ENCODE results near the gene IRAK2.

Gene IRAK2

DNA sequence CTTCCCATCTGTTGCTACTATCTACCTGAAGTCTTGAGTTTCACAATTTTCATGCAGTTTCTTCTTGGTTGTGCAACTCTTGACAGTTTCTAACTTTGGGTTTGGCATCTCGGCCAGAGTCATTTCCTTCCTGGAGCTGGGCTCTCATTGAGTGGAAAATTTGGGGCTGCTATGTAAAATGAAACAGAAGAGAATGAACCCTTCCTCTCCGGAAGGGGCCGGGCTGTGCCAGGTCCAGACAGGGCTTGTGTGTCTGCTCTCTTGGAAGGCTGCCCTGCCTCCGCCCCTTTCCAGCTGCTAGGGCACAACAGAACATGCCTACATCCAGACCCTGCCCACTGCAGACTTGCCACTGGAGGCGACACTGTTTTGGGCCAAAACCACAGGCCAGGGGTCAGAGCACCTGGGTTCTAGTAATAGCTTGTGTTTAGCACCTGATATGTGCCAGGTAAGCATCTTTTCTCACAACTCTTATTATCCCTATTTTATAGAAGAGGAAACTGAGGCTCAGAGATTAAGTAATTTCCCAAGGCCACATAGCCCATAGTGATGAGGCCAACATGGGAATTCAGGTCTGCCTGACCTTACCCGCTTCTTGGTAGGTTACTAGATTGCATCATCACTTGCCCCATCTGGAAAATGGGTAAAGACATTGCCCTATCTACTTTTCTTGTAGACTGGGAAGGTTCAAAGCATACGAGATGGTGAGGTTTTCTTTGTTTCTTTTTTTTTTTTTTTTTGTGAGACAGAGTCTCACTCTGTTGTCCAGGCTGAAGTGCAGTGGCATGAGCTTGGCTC lies 25.0 kb downstream of the IRAK2 start:
- DNase-seq, result peak; percentile 92

DNA sequence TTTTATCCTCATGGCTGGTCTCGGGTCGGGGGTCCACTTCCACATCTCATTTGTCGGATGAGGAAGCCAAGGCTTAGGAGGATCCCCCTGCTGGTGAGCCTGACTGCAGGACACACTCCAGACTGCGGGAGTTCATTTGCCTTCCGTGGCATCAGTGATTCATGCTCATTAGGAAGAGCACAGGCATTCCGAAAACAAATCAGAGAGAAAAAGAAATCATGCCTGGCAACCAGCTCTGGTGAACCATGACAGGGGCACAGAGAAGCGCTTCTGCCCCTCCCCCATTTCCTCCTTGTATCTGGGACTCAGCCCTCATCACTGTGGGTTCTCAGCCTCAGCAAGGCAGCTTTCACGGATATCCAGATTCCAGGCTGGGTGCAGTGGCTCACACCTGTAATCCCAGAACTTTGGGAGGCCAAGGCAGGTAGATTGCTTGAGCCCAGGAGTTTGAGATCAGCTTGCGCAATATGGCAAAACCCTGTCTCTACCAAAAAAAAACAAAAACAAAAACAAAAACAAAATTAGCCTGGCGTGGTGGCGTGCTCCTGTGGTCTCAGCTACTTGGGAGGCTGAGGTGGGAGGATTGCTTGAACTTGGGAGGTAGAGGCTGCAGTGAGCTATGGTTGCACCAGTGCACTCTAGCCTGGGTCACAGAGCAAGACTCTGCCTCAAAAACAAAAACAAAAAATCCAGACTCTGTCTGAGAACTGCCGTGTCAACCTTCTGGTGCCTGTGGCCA lies 28.4 kb downstream of the IRAK2 start:
- no peak for DNase-seq

DNA sequence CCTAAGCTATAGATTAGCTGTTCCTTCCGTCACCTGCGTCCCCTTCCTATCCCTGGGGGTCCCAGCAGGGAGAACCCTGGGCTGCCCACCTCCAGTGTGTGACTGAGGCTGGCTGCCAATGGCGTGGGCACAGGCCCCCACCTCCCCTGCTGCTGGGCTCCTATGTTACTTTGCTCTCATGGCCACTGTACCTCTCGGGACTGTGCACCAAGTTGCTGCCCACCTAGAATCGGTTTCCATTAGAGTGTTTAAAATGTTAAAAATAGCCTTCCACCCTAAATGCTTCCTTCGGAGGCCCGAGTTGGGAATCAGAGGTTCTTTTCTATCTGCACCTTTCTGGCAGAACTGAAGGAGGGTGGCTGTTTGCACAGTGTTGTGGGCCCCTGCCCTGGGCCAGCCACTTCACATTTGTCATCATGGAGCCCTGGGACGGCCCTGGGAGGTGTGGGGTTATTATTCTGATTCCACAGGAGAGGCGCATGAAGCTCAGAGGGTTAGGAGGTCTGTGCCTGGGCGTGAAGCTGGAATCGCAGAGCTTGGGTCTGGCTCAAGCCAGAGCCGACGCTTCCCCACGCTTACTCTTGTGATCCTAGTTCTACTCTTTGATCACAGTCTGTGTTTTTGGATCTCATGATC lies 29.1 kb downstream of the IRAK2 start:
- DNase-seq, result no peak

DNA sequence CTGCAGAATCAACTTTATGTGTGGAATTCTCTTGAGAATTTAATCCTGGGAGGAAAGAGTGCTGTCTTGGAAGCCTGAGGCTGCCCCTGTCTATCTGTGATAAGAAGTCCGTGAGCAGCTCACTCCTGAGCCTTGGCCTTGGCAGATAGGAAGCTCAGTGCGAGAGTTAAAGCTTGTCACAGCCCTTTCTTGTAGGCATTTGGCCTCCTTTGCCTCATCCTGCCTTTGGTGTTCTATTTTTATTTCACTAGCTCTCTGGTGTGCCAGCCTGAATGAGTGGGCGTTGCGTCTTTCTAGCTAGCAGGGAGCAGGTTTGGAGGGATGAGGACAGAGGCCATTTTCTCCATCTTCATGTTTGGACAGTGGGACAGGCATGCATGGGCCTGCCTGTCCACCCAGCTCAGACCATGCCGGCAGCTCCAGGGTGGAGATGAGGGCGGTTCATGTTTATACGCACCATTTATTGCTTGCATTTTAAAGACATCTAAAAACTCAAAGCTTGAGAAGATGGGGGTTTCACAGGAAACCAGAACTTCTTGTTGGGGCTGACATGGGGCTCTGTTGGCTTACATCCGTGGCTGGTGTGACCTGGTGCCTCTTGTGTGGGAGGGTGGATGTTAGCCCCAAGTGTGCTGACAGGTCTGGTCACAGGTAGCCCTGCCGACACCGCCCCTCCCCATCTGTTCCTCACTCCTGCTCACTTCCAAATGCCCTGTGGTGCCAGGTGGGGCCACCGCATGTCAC lies 29.8 kb downstream of the IRAK2 start:
- DNase-seq, result no peak

DNA sequence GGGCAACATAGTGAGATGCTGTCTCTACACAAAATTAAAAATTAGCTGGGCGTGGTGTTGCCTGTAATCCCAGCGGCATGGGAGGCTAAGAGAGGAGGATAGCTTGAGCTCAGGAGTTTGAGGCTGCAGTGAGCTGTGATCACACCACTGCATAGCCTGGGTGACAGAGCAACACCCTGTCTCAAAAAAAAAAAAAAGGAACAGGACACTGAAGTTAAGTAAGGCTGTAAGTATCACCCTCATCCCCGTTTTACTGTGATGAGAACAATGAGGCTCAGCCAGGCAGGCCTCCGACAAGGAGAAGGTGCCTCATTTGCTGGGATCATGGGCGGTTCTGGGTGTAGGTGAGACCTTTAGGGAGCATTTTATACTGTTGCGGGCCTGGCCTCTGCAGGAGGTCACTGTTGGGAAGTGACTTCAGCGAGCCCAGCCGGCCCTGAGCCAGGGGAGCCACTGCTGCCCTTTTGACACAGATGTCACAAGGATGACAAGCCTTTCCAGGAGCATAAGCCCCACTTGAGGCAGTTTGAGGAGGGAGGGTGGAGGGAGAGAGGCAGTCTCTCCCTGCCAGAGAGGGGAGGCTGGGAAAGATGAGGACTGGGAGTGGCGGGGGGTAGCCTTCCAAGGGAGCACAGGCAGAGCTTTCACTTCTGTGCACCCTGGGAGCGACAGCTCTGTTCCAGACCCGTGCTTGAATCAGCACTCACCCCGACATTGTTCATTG lies 30.8 kb downstream of the IRAK2 start:
- DNase-seq, result no peak

DNA sequence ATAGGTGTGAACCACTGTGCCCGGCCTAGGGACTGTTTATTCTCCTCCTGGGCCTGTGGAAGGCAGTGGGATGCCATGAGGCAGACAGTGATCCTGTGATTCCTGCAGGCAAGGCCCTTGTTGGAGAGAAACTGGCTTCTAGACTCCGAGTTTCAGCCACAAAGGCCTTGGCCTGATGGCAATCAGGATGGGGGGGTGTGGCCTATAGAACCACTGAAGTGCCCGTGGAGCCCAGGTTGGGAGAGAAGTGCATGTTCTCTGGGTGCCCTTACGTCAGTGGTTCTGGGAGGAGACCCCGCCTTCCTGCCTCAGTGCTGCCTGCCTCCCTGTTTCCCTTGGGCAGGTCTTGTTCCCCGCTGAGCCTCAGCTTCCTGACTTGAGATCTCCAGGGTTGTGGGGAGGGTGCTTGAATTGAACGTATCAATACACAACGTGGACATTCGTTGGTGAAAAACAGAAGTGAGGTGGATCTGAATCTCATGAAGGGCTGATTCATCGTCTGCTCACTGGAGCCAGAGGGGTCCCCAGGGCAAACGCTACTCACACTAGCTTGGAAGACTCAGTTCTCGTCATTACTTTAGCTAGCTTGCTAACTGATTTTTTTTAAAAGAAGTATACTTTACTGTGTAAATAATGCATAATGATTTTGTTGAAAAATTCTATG lies 31.8 kb downstream of the IRAK2 start:
- DNase-seq, result no peak

DNA sequence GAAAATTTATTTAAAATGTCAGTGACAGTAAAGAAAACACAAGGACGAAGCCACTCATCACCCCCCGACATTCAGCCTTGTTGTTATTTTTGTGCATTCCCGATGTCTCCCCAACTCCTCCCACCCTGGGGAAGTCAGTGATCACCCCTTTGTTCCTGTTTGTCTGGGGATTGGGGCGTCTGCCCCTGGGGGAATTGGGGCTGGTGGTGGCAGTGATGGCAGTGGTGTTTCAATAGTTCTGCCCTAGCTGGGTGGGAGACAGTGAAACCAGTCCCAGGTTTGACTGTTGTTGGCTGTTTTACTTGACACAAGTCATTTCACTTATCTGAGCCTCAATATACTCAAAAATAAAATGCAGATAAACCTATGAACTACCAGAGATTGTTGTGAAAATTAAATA lies 33.5 kb downstream of the IRAK2 start:
- no peak for DNase-seq

DNA sequence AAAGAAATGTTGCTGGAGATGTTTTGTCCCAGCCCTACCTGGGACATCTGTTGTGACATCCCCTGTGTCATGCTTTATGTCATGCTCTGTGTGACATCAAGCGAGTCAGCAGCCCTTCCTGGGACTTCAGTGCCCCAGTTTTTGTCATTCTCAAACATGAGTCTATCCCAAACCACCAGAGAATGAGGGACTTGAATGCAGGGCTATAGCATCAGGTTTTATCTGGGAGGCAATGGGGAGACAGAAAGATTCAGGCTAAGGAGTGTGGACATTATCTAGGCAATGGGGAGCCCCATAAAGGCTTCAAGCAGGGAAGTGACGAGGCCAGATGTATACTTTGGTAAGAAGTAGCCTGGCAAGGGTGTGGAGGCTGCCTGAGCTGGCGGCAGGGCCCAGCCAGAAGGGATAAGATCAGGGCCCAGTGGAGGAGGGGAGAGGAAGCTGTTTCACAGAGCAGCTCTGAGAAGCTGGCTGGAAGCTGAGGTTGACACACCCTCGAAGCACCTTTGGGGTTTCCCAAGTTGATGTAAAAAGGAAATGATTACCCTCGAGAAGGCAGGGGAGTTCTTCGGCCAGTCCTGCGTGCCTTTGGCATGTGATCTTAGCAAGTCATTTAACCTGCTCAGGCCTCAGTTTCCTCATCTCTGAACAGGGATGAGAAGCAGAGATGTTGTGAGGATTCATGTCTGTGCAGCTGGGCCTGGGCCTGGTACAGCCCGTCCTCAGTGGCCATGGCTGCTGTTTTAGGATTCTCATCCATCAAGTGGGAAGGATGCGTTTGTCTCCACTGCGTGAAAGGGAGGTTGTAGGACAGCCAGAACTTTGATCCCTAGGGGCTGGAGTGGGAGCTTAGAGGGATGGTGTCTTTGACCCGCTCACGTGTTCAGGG lies 34.3 kb downstream of the IRAK2 start:
- no peak for DNase-seq

DNA sequence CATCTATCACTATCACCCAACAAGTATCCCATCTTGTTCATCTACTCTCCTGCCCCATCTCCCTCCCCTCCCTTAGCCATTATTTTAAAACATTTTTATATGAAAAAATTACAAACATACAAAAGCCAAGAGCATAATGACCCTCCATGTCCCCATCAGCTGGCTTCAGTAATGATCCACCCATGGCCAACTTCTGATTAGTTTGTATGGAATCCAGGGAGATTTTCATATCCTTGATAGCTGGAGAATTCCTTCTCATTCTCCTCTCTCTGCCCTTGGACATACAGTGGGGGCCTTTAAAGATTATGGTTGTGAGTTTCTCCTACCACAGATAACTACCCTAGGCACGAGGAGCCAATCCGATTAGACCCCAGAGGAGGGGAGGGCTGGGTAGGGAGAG lies 40.2 kb downstream of the IRAK2 start:
- DNase-seq, result no peak

DNA sequence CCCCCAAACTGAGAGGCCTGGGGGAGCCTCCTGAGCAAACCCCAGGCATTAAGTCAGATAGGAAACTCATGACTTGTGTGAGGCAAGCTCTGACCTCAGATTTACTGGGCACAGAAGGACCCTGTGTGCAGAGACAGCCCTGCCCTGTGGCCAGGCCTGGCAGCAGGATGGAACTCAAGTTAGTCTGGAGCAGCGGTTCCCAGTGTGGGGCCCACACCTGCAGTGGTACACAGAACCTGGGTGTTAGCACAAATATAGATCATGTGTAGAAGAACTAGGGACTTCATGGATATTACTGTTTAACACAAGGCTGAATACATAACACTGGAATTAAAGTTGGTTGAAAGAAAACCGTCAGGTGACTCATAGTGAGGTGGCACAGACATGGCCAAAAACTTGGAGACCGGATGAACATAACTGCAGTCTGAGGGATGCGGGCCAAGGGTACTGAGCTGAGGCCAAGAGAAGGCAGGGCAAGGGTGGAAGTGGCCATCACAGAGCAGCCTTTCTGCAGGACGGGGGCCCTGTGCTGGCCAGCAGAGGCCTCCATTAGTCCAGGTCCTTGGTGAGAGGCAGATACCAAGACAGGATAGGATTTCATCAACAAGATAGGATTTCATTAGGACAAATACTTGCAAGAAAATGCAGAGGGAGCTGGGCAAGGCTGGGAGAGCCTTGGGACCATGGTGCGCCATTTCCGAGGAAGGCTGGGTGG lies 40.9 kb downstream of the IRAK2 start:
- DNase-seq, result no peak

DNA sequence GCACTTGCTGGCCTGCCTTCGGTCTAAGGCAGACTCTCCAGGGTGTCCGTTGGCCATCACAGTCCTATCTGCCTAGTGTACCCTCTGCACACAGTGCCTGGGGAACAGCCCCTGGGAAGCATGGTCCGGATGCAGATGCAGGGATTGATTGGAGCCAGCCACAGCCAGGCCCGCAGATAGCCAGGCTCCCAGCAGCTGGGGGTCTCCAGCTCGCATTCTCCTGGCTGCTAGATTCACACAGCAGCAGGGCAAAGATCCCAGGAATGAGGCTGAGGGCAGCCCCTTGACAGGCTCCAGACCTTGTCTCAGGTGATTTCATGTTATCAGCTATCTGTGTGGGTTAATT lies 41.4 kb downstream of the IRAK2 start:
- DNase-seq, result no peak

DNA sequence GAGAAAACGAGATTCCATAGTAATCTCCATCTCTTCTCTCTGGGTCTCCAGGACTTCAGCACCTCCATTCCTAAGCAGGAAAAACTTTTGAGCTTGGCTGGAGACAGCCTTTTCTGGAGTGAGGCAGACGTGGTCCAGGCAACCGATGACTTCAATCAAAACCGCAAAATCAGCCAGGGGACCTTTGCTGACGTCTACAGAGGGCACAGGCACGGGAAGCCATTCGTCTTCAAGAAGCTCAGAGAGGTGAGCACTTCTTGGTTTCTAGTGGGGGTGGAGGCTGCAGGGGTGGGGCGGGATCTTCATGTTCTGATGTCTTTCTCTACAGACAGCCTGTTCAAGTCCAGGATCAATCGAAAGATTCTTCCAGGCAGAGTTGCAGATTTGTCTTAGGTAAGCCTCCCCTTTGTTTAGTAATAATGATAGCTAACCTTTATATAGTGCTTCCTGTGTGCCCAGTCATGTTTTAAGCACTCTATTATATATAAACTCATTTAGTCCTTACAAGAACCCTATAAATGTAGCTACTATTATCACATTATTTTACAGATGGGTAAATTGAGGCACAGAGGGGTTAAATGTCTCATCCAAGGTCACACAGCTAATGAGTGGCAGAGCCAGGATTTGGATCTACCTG lies 48.6 kb downstream of the IRAK2 start:
- no peak for DNase-seq

DNA sequence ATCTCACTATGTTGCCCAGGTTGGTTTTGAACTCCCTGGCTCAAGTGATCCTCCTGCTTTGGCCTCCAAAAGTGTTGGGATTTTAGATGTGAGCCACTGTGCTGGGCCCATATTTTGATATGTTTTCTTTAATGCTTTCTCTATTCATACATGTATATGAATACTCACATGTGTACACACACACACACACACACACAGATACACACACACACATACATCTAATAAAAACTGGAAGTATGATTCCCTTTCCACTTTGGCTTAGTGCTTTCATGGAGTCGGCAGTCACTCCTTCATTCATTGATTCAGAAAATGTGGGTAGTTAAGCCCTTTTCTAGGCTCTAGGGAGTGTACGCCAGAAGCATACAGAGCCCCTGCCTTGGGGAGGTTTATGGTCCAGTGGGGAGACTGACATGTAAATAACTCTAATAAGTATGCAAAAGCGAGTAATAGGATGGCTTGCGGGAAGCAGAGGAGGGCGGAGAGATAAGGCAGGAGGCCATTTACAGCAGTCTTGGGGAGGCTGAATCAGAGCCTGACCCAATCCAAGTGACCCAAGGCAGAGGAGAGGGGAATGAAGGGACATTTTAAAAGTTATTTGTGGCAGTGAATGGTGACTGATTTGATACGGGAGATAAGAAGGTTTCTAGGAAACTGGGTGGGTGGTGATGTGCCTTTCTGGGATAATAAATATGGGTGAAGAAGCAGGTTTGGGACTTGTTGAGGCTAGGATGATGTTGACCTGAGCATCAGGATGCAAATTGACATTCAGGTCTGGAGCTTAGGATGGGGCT lies 51.1 kb downstream of the IRAK2 start:
- DNase-seq, result no peak

DNA sequence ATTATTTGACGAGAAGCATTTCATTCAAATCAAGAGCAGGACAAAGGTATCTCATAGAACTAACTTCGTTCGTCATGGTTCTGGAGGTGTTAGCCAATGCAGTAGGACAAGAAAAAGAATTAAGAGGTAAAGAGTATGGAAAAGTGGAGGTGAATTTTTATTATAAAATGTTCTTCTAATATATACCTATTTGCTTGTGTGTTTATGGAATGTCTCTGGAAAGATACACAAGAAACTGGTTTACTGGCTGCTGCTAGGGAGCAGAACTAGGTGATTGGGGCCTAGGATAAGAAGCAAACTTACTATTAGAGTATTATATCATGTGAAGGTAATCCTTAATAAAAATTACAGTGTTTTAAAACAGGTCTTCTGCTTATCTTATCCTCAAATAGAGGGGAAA lies 52.6 kb downstream of the IRAK2 start:
- DNase-seq, result no peak

DNA sequence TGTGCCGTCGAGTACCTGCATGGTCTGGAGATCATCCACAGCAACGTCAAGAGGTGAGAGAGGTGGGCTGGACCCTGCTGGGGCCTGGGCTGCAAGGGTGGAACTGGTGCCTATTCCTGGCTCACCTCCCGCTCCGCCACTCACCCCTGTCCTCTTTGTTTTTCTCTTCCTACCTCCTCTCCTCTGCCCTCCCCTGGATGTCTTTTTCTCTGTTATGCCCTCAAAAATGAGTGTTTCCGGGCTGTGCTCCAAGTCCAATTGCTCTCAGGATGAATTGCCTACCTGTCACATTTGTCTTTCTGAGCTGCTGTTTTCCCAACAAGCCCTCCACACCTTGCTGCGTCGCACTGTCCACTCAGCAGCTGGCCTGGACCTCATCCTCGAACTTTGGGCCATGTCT lies 55.0 kb downstream of the IRAK2 start:
- DNase-seq, result no peak

DNA sequence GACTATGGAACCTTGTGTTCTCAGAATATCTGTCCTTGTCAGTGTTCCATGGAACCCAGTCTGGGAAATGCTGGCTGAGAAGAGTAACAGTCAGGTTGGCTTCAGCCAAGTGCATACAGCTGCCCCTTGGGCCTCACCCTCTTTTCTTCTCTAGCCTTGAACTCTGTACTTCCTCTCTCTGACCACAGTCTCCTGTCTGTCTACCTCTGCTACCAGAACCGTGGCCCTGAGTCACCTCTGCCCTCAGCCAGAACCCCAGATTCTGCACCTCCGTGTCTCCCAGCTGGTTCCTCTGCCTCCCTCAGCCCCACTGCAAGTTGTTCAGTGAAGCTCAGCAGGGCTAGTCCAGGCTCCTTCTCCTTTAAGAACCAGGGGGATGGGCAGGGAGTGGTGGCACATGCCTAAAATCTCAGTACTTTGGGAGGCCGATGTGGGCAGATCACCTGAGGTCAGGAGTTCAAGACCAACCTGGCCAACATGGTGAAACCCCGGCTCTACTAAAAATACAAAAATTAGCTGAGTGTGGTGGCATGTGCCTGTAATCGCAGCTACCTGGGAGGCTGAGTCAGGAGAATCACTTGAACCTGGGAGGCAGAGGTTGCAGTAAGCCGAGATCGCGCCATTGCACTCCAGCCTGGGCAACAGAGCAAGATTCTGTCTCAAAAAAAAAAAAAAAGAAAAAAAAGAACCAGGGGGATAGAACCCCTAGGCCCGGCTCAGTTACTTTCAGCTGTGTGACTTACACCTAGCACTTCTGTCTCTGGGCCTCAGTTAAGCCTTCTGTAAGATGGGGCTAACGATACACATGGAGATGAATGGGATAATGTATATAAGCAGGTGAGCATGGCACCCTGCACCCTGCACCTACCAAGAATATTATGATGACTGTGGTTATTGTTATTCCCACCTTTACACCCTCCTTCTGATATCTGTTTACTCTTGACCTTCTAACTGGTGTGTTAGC lies 59.2 kb downstream of the IRAK2 start:
- DNase-seq, result peak; percentile 46

DNA sequence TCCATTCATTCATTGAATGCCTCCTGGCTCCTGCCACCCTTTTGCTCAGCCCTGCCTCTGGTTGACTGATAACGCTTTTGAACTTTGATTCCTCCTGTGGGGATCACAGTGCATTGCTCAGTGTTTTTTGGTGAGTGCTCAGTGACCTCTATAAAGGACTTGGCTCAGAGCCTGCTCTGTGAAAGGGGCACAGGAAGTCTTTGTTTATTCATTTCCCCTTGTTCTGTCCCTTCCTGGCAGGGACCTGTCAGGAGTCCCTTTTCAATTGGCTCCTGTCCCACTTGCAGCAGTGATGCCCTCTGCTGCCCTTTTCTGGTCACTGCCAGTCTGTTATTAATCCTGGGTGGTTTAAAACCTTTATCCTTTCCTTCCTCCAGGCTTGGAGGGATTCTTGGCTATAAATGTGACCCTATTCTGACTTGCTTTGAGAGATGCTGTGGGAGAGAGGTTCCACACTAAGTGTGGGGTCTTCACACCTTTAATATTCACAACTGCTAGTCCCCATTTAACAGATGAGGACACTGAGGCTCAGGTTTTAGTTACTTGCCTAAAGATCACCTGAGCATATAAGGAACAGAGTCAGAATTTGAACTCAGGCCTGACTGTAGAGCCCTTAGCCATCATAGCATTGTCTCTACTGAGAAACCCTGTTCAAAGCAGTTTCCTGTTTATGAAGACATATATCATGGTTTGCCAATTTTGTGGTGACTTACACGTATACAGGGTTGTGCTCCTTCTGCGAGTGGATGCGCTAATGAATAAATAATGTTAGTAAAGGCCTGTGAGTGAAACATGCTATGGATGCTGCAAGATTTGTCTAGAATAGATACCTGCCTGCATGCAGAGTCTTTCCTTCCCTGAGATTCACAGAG lies 60.3 kb downstream of the IRAK2 start:
- DNase-seq, result peak; percentile 22
